Endothelial cell (in vitro differentiated cells): ENCODE results near the gene PEX14. TPM values are rescaled to one million over a fixed set of nuclear protein-coding genes. Genes with fewer than 3 reads are reported as not detected.

Experiments used
- DNase-seq: peaks from one replicate; pipeline ENCODE4 v3.0.0; 2021; ENCODE audit warnings: low spot score
- H3K27ac Mint-ChIP-seq: one replicate; pipeline ENCODE4 v1.8.0; 2021; ENCODE audit warnings: mixed read lengths, inconsistent platforms; ENCODE audit not compliant: unreplicated experiment
- H3K27me3 Mint-ChIP-seq: one replicate; pipeline ENCODE4 v1.8.0; 2021; ENCODE audit warnings: mild to moderate bottlenecking, moderate library complexity, mixed read lengths, inconsistent platforms; ENCODE audit not compliant: unreplicated experiment
- H3K36me3 Mint-ChIP-seq: one replicate; pipeline ENCODE4 v1.8.0; 2021; ENCODE audit warnings: mild to moderate bottlenecking, low read depth, mixed read lengths, inconsistent platforms; ENCODE audit not compliant: unreplicated experiment
- H3K4me1 Mint-ChIP-seq: one replicate; pipeline ENCODE4 v1.8.0; 2021; ENCODE audit warnings: mild to moderate bottlenecking, mixed read lengths, inconsistent platforms; ENCODE audit not compliant: unreplicated experiment
- H3K4me3 Mint-ChIP-seq: one replicate; pipeline ENCODE4 v1.8.0; 2021; ENCODE audit warnings: mild to moderate bottlenecking, mixed read lengths, inconsistent platforms; ENCODE audit not compliant: unreplicated experiment
- H3K9me3 Mint-ChIP-seq: one replicate; pipeline ENCODE4 v1.8.0; 2021; ENCODE audit warnings: mixed read lengths, inconsistent platforms; ENCODE audit not compliant: unreplicated experiment
- CTCF ChIP-seq: fragments of 200-600 bp; sonication (generic); IDR thresholded peaks from one replicate; pipeline ENCODE4 v1.5.0; 2021; ENCODE audit warnings: antibody characterized with exemption; ENCODE audit not compliant: unreplicated experiment
- total RNA-seq: library from RNA; stranded (reverse); fragmentation: NEBNext Ultra II Directional; extraction: Animal tissue kit (Norgen Biotek cat#: 25700); gene quantifications from one replicate; pipeline ENCODE4 v1.2.1, GENCODE V29; 2021; ENCODE audit not compliant: unreplicated experiment

PEX14 gene
- total RNA-seq, 1 donor from 2014 or later = 20.9 TPM

- Mint-ChIP-seq H3K4me3 (no peak overlapping the region), H3K27ac (no peak overlapping the region), H3K4me1 (peaks cover 16% of the 10 kb centered on the region), H3K9me3 (no peaks in the 10 kb centered on the region), H3K36me3 (peaks cover 5% of the 10 kb centered on the region), H3K27me3 (peaks cover 3% of the 10 kb centered on the region)
- no peak for TF ChIP-seq CTCF
- no peak for DNase-seq
These were observed 114.3 kb downstream of the PEX14 start for GRCh38 chr1:10589074-10589473.

- Mint-ChIP-seq H3K4me1 (peaks cover 24% of the 10 kb centered on the region), H3K27me3 (peaks cover 3% of the 10 kb centered on the region), H3K9me3 (no peaks in the 10 kb centered on the region), H3K27ac (no peak overlapping the region), H3K36me3 (peaks cover 3% of the 10 kb centered on the region), H3K4me3 (no peak overlapping the region)
- DNase-seq = no peak
- TF ChIP-seq CTCF = no peak
These were observed 116.3 kb downstream of the PEX14 start for GRCh38 chr1:10591010-10591409.

GRCh38 chr1:10592373-10592772 lies 117.6 kb downstream of the PEX14 start:
- Mint-ChIP-seq H3K9me3 (no peaks in the 10 kb centered on the region), H3K4me3 (no peak overlapping the region), H3K36me3 (no peaks in the 10 kb centered on the region), H3K27me3 (peaks cover 5% of the 10 kb centered on the region), H3K4me1 (peaks cover 37% of the 10 kb centered on the region), H3K27ac (no peak overlapping the region)
- TF ChIP-seq CTCF = no peak
- DNase-seq = no peak

- Mint-ChIP-seq H3K27me3 (peaks cover 10% of the 10 kb centered on the region), H3K36me3 (no peaks in the 10 kb centered on the region), H3K4me1 (peaks cover 50% of the 10 kb centered on the region), H3K9me3 (no peaks in the 10 kb centered on the region), H3K27ac (no peak overlapping the region), H3K4me3 (no peak overlapping the region)
- no peak for DNase-seq
- TF ChIP-seq CTCF = no peak
These were observed 119.0 kb downstream of the PEX14 start for GRCh38 chr1:10593750-10594149.

GRCh38 chr1:10594595-10595223 lies 120.0 kb downstream of the PEX14 start:
- Mint-ChIP-seq H3K27me3 (peaks cover 10% of the 10 kb centered on the region), H3K9me3 (no peaks in the 10 kb centered on the region), H3K4me3 (no peak overlapping the region), H3K4me1 (peaks cover 51% of the 10 kb centered on the region), H3K36me3 (no peaks in the 10 kb centered on the region), H3K27ac (no peak overlapping the region)
- DNase-seq = no peak
- no peak for TF ChIP-seq CTCF
